IMR-90 (cell line): ENCODE measurements around the gene ANKMY1. TPM values are rescaled to one million over a fixed set of nuclear protein-coding genes. Genes with fewer than 3 reads are reported as not detected.

Experiments
- ATAC-seq: fragments of 200-7000 bp; cut with Tn5 transposase; 2 replicates; pipeline ENCODE4 v1.9.1; 2020; ENCODE audit warnings: low read depth, mild to moderate bottlenecking, moderate library complexity
- BruUV-seq: library from RNA; stranded (reverse); fragments of 400-500 nt; replicated peaks from 2 replicates; lab custom pipeline; 2021; lab: Mats Ljungman, UMichigan
- CTCF ChIA-PET: fragments of 300-600 bp; formaldehyde crosslinking; extraction: SDS; loops from one replicate; lab custom pipeline; 2021; ENCODE audit warnings: antibody characterized with exemption; lab: Yijun Ruan, JAX
- POLR2A ChIA-PET: fragments of 300-600 bp; sonication (Branson Sonifier 250); formaldehyde crosslinking; loops from one replicate; lab custom pipeline; 2022; ENCODE audit warnings: antibody characterized with exemption; ENCODE audit not compliant: unreplicated experiment; lab: Charles Lee
- DNase-seq: peaks from one replicate; pipeline ENCODE4 v3.0.0; 2013
- H2AFZ ChIP-seq: replicated peaks from 2 replicates; pipeline ENCODE3; 2013; ENCODE audit warnings: low read length, mild to moderate bottlenecking; ENCODE audit not compliant: poor library complexity
- H2AK5ac ChIP-seq: 2 replicates; pipeline ENCODE4 v1.6.1; 2013; ENCODE audit warnings: low read depth, low read length, inconsistent platforms
- H2AK9ac ChIP-seq: replicated peaks from 2 replicates; pipeline ENCODE3; 2013; ENCODE audit warnings: mild to moderate bottlenecking, low read depth, low read length, moderate library complexity; ENCODE audit not compliant: poor library complexity
- H2BK120ac ChIP-seq: 2 replicates; pipeline ENCODE4 v1.6.1; 2013; ENCODE audit warnings: low read depth, low read length, inconsistent platforms
- H2BK15ac ChIP-seq: 3 replicates; pipeline ENCODE4 v1.6.1; 2013; ENCODE audit warnings: low read depth, low read length, inconsistent platforms
- H2BK20ac ChIP-seq: 2 replicates; pipeline ENCODE4 v1.6.1; 2013; ENCODE audit warnings: low read depth, mild to moderate bottlenecking, inconsistent platforms, low read length, moderate library complexity
- H2BK5ac ChIP-seq: 2 replicates; pipeline ENCODE4 v1.6.1; 2013; ENCODE audit warnings: mild to moderate bottlenecking, low read depth, low read length, inconsistent platforms; ENCODE audit not compliant: poor library complexity, severe bottlenecking
- H3K14ac ChIP-seq: replicated peaks from 2 replicates; pipeline ENCODE4 v1.6.1; 2013; ENCODE audit warnings: low read depth, low read length, inconsistent platforms
- H3K18ac ChIP-seq: 2 replicates; pipeline ENCODE4 v1.6.1; 2013; ENCODE audit warnings: low read depth, low read length, control low read depth
- H3K23ac ChIP-seq: 2 replicates; pipeline ENCODE4 v1.6.1; 2013; ENCODE audit warnings: low read depth, low read length, inconsistent platforms
- H3K27ac ChIP-seq: 2 replicates; pipeline ENCODE4 v1.5.1; 2013; ENCODE audit warnings: mild to moderate bottlenecking, control low read depth, low read length; ENCODE audit not compliant: insufficient read depth
- H3K27me3 ChIP-seq: 2 replicates; pipeline ENCODE4 v1.6.1; 2013; ENCODE audit warnings: low read length; ENCODE audit not compliant: control insufficient read depth, insufficient read depth
- H3K36me3 ChIP-seq: 2 replicates; pipeline ENCODE4 v1.6.1; 2013; ENCODE audit warnings: low read length, mixed read lengths; ENCODE audit not compliant: control insufficient read depth, insufficient read depth
- H3K4ac ChIP-seq: 2 replicates; pipeline ENCODE4 v1.6.1; 2013; ENCODE audit warnings: low read depth, low read length, inconsistent platforms
- H3K4me1 ChIP-seq: 2 replicates; pipeline ENCODE4 v1.6.1; 2013; ENCODE audit warnings: low read length, mixed read lengths; ENCODE audit not compliant: control insufficient read depth, insufficient read depth
- H3K4me2 ChIP-seq: 2 replicates; pipeline ENCODE4 v1.6.1; 2013; ENCODE audit warnings: low read depth, mild to moderate bottlenecking, control low read depth, low read length, moderate library complexity
- H3K4me3 ChIP-seq: 2 replicates; pipeline ENCODE4 v1.5.1; 2013; ENCODE audit warnings: low read depth, mild to moderate bottlenecking, control low read depth, low read length, moderate library complexity; ENCODE audit not compliant: insufficient read depth
- H3K56ac ChIP-seq: 2 replicates; pipeline ENCODE4 v1.6.1; 2013; ENCODE audit warnings: low read length, inconsistent platforms; ENCODE audit not compliant: insufficient read depth; ENCODE audit errors: extremely low read depth
- H3K79me1 ChIP-seq, 2 experiments: 2 replicates each; pipeline ENCODE4 v1.6.1; 2013; ENCODE audit warnings: low read length in 2 of 2, inconsistent platforms in 1 of 2, low read depth in 1 of 2
- H3K9ac ChIP-seq: 2 replicates; pipeline ENCODE4 v1.6.1; 2013; ENCODE audit warnings: low read depth, low read length, control low read depth
- H3K9me1 ChIP-seq: 2 replicates; pipeline ENCODE4 v1.6.1; 2013; ENCODE audit warnings: low read length, inconsistent platforms; ENCODE audit not compliant: insufficient read depth
- H3K9me3 ChIP-seq: 2 replicates; pipeline ENCODE4 v1.6.1; 2013; ENCODE audit warnings: low read length; ENCODE audit not compliant: control insufficient read depth, insufficient read depth
- H4K20me1 ChIP-seq: 2 replicates; pipeline ENCODE4 v1.6.1; 2013; ENCODE audit warnings: low read length, inconsistent platforms; ENCODE audit not compliant: insufficient read depth
- H4K5ac ChIP-seq: 2 replicates; pipeline ENCODE4 v1.6.1; 2013; ENCODE audit warnings: mild to moderate bottlenecking, low read depth, low read length, control low read depth
- H4K8ac ChIP-seq, 2 experiments: 2 replicates each; pipeline ENCODE4 v1.6.1; 2013; ENCODE audit warnings: low read depth in 2 of 2, low read length in 2 of 2, control low read depth in 1 of 2, inconsistent platforms in 1 of 2
- H4K91ac ChIP-seq: 2 replicates; pipeline ENCODE4 v1.6.1; 2013; ENCODE audit warnings: low read depth, low read length, inconsistent platforms; ENCODE audit not compliant: insufficient read depth
- BHLHE40 ChIP-seq: fragments of 150-350 bp; IDR thresholded peaks from 2 replicates; pipeline ENCODE4 v1.6.1; 2016; ENCODE audit warnings: mild to moderate bottlenecking, low read depth, low read length
- MAFK ChIP-seq: IDR thresholded peaks from 2 replicates; pipeline ENCODE4 v1.6.1; 2012; ENCODE audit warnings: low read depth, low read length, improper control_type of control experiment
- RCOR1 ChIP-seq: IDR thresholded peaks from 2 replicates; pipeline ENCODE4 v1.6.1; 2012; ENCODE audit warnings: mild to moderate bottlenecking, low read length, improper control_type of control experiment; ENCODE audit not compliant: insufficient replicate concordance
- RFX5 ChIP-seq: IDR thresholded peaks from 2 replicates; pipeline ENCODE4 v1.8.0; 2012; ENCODE audit warnings: low read depth, mild to moderate bottlenecking, low read length, moderate library complexity
- SMC3 ChIP-seq: fragments of 150-350 bp; IDR thresholded peaks from 2 replicates; pipeline ENCODE4 v1.6.1; 2016; ENCODE audit warnings: low read depth, mild to moderate bottlenecking, antibody characterized with exemption, low read length, moderate library complexity
- WGBS, 2 experiments: methylation state at CpG; one replicate each; pipeline versions ENCODE4 v1.1.5 to v1.1.7; 2013; ENCODE audit warnings: missing lambda C conversion rate in 2 of 2; ENCODE audit not compliant: insufficient read length in 1 of 2; ENCODE audit errors: extremely low coverage in 2 of 2; 5-methylcytosine and 5-hydroxymethylcytosine counted together
- dilution Hi-C: fragments of 300-500 bp; cut with HindIII; formaldehyde crosslinking; loops from one replicate; pipeline ENCODE4 v1.14.3; 2018; ENCODE audit warnings: low sequenced_read_pairs; ENCODE audit not compliant: unreplicated experiment
- in situ Hi-C: fragments of 300-500 bp; cut with MboI; formaldehyde crosslinking; loops from 3 replicates; pipeline ENCODE4 v1.14.3; 2019; ENCODE audit warnings: low sequenced_read_pairs, inconsistent platforms, mixed read lengths
- intact Hi-C: fragments of 100-400 bp; cut with micrococcal nuclease; formaldehyde crosslinking; loops from 2 replicates; pipeline ENCODE4 v1.10.0; 2022
- polyA plus RNA-seq, 3 experiments: library from polyadenylated mRNA; depleted of rRNA; stranded (reverse); fragments of >200 nt; gene quantifications; 2 replicates each; pipeline ENCODE4 v1.2.3, GENCODE V29; 2012; ENCODE audit warnings: low replicate concordance in 1 of 3
- total RNA-seq: library from RNA; depleted of rRNA; stranded (reverse); fragments of >200 nt; gene quantifications from 2 replicates; pipeline ENCODE4 v1.2.3, GENCODE V29; 2012
- TF ChIP-seq, protein P1 (sequence below): conservative IDR thresholded peaks from 2 replicates; pipeline ENCODE4 v1.5.1; 2012; ENCODE audit warnings: mild to moderate bottlenecking, low read depth, low read length, improper control_type of control experiment

The ANKMY1 gene
- total and polyA plus RNA-seq, 2 of the 4 experiments (the other 2 are of a cell fraction) = 2.9 to 5.5 TPM

GRCh38 chr2:240432820-240433801 lies 124.7 kb downstream of the ANKMY1 start:
- intact Hi-C loops = no loop called here
- H3K4me1 ChIP-seq = peaks cover 25% of the 10 kb centered on the region
- DNase-seq (no peak), ATAC-seq (no peak)
- WGBS, 2 experiments = 95% methylated on average over 16 of the region's 34 CpGs; no CpG with 5 or more reads in 1 of the 2 experiments
- H2AFZ ChIP-seq = peak overlapping the region; percentile 77
- ChIA-PET CTCF (no interaction called here), POLR2A (interaction anchor here (0.5 kb wide), 1 partner anchor 127 kb away, joined by 16 read pairs; no protein-coding TSS in a partner anchor)
- H3K4ac ChIP-seq = peak overlapping the region; percentile 99
- H3K23ac ChIP-seq = peak overlapping the region; percentile 98
- in situ Hi-C loops = no loop called here
- H4K91ac ChIP-seq = peak overlapping the region; percentile 99
- H4K20me1 ChIP-seq = peaks cover 15% of the 10 kb centered on the region
- peak overlapping the region; percentile 99 for H2BK5ac ChIP-seq
- H3K4me2 ChIP-seq = no peak overlapping the region
- H3K4me3 ChIP-seq = no peak overlapping the region
- no TSS peak for BruUV-seq
- peak overlapping the region; percentile 93 for H2AK5ac ChIP-seq
- peak overlapping the region; percentile 94 for H4K5ac ChIP-seq
- H3K14ac ChIP-seq = peak overlapping the region; percentile 94
- H3K36me3 ChIP-seq = no peaks in the 10 kb centered on the region
- peak overlapping the region; percentile 62 for H3K9ac ChIP-seq
- H2BK20ac ChIP-seq = peak overlapping the region; percentile 97
- TF ChIP-seq RCOR1 (no peak), BHLHE40 (no peak), MAFK (no peak), RFX5 (no peak), SMC3 (no peak)
- TF ChIP-seq, protein P1, sequence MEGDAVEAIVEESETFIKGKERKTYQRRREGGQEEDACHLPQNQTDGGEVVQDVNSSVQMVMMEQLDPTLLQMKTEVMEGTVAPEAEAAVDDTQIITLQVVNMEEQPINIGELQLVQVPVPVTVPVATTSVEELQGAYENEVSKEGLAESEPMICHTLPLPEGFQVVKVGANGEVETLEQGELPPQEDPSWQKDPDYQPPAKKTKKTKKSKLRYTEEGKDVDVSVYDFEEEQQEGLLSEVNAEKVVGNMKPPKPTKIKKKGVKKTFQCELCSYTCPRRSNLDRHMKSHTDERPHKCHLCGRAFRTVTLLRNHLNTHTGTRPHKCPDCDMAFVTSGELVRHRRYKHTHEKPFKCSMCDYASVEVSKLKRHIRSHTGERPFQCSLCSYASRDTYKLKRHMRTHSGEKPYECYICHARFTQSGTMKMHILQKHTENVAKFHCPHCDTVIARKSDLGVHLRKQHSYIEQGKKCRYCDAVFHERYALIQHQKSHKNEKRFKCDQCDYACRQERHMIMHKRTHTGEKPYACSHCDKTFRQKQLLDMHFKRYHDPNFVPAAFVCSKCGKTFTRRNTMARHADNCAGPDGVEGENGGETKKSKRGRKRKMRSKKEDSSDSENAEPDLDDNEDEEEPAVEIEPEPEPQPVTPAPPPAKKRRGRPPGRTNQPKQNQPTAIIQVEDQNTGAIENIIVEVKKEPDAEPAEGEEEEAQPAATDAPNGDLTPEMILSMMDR = no peak
- H3K9me3 ChIP-seq = no peaks in the 10 kb centered on the region
- peak overlapping the region; percentile 94 for H3K18ac ChIP-seq
- H2BK15ac ChIP-seq = peak overlapping the region; percentile 92; the same call in 2 of the 3 replicates
- H3K79me1 ChIP-seq = peaks cover 0 to 38% of the 10 kb centered on the region in 2 experiments; a peak in 2 of 4 replicates
- peak overlapping the region; percentile 98 for H2BK120ac ChIP-seq
- no peaks in the 10 kb centered on the region for H3K27me3 ChIP-seq
- peak overlapping the region; percentile 98 for H2AK9ac ChIP-seq
- H4K8ac ChIP-seq = peak overlapping the region; percentile 86 to 96
- H3K9me1 ChIP-seq = peaks cover 18% of the 10 kb centered on the region
- peak overlapping the region; percentile 59; the same call in 1 of the 2 replicates for H3K56ac ChIP-seq
- peak overlapping the region; percentile 92 for H3K27ac ChIP-seq
- dilution Hi-C loops = no loop called here
